Measurements from ENCODE around the gene XYLT1. TPM values are rescaled to one million over a fixed set of nuclear protein-coding genes. Genes with fewer than 3 reads are reported as not detected.
A peak's percentile ranks its signal among the peaks of the same experiment; 100 is the strongest.

XYLT1 gene
- total and polyA plus RNA-seq, 10 of the 15 experiments (the other 5 are each of a cell fraction or from before 2014, with no cell fraction given) = 0.88 to 14.8 (median 5.8) TPM

DNA sequence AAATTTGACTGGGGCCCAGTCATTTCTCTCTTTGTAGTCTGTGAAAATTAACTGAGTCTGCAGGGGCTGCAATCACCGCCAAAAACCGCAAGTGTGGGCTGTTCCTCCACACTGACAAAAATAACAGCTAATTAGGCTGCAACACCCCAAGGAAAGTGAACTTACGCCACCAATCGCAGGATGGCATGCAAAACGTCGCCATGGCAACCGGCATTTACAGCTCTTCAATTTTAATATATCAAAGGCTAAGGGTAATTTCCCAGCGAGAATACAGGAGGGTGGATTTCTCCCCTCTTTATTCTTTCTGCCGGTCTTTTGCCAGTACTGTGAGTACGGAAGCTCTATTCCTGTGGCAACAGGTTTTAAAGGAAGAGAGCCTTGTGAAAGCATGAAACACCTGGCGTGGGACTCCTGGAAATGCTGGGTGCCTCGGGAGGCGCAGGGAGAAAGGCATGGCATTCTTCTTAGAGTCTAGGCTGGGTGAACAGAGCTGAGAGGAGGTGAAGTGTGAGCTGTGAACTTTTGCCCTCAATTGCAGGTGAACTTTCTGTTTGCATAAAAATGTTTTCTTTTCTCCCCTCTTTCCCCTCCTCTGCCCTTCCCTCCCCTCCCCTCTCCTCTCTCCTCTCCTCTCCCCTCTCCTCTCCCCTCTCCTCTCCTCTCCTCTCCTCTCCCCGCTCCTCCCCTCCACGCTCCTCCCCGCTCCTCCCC is 399.7 kb downstream of the XYLT1 start (continued):
- TF ChIP-seq, protein P1, sequence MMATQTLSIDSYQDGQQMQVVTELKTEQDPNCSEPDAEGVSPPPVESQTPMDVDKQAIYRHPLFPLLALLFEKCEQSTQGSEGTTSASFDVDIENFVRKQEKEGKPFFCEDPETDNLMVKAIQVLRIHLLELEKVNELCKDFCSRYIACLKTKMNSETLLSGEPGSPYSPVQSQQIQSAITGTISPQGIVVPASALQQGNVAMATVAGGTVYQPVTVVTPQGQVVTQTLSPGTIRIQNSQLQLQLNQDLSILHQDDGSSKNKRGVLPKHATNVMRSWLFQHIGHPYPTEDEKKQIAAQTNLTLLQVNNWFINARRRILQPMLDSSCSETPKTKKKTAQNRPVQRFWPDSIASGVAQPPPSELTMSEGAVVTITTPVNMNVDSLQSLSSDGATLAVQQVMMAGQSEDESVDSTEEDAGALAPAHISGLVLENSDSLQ (IDR thresholded peaks at IDR 0.05) = peak; percentile 87
- peak; percentile 87 for TF ChIP-seq FOXM1 (IDR thresholded peaks at IDR 0.05; ENCODE audit: low read depth, low read length)
- TF ChIP-seq RAD21 (IDR thresholded peaks at IDR 0.05; ENCODE audit: insufficient read depth, low read depth, low read length) = 0 out of 2 replicates have a peak, but pooled peaks have one; percentile 23
- peak; percentile 86 for TF ChIP-seq RFX5 (IDR thresholded peaks at IDR 0.05; ENCODE audit: low read depth, low read length)
- peak; percentile 97 for TF ChIP-seq POU2F2 (IDR thresholded peaks at IDR 0.05; ENCODE audit: borderline replicate concordance, low read depth, low read length)
- TF ChIP-seq CHD2 (IDR thresholded peaks at IDR 0.05; ENCODE audit: borderline replicate concordance, low read depth, low read length) = peak; percentile 70; the same call in 1 of the 2 replicates
- peak; percentile 86; the same call in 1 of the 2 replicates for TF ChIP-seq TBL1XR1 (IDR thresholded peaks at IDR 0.05; ENCODE audit: low read depth, low read length)
- TF ChIP-seq, protein P2, sequence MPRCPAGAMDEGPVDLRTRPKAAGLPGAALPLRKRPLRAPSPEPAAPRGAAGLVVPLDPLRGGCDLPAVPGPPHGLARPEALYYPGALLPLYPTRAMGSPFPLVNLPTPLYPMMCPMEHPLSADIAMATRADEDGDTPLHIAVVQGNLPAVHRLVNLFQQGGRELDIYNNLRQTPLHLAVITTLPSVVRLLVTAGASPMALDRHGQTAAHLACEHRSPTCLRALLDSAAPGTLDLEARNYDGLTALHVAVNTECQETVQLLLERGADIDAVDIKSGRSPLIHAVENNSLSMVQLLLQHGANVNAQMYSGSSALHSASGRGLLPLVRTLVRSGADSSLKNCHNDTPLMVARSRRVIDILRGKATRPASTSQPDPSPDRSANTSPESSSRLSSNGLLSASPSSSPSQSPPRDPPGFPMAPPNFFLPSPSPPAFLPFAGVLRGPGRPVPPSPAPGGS (IDR thresholded peaks at IDR 0.05; ENCODE audit: borderline replicate concordance, insufficient read depth, low read depth, low read length, poor library complexity, severe bottlenecking) = peak; percentile 45
- no peak for TF ChIP-seq STAT3 (IDR thresholded peaks at IDR 0.05; ENCODE audit: low read depth, low read length)
- TF ChIP-seq GATAD2B (conservative IDR thresholded peaks at IDR 0.05; ENCODE audit: low read depth) = peak; percentile 77; the same call in 1 of the 2 replicates
- peak; percentile 60 for TF ChIP-seq JUND (IDR thresholded peaks at IDR 0.05; ENCODE audit: low read depth, low read length)
- TF ChIP-seq ZNF217 (IDR thresholded peaks at IDR 0.05) = 0 out of 2 replicates have a peak, but pooled peaks have one; percentile 6
- TF ChIP-seq TARDBP (IDR thresholded peaks at IDR 0.05; ENCODE audit: borderline replicate concordance) = peak; percentile 21; the same call in 1 of the 2 replicates
- peak; percentile 72; the same call in 1 of the 2 replicates for TF ChIP-seq NFYB (IDR thresholded peaks at IDR 0.05; ENCODE audit: insufficient read depth, low read depth, low read length)
- 0 out of 2 replicates have a peak, but pooled peaks have one; percentile 41 for TF ChIP-seq ZSCAN29 (IDR thresholded peaks at IDR 0.05)
- TF ChIP-seq MTA3 (IDR thresholded peaks at IDR 0.05; ENCODE audit: borderline replicate concordance, low read length) = 0 out of 2 replicates have a peak, but pooled peaks have one; percentile 84
- TF ChIP-seq, protein P3, sequence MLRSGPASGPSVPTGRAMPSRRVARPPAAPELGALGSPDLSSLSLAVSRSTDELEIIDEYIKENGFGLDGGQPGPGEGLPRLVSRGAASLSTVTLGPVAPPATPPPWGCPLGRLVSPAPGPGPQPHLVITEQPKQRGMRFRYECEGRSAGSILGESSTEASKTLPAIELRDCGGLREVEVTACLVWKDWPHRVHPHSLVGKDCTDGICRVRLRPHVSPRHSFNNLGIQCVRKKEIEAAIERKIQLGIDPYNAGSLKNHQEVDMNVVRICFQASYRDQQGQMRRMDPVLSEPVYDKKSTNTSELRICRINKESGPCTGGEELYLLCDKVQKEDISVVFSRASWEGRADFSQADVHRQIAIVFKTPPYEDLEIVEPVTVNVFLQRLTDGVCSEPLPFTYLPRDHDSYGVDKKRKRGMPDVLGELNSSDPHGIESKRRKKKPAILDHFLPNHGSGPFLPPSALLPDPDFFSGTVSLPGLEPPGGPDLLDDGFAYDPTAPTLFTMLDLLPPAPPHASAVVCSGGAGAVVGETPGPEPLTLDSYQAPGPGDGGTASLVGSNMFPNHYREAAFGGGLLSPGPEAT (IDR thresholded peaks at IDR 0.05; ENCODE audit: low read depth) = peak; percentile 92
- peak; percentile 27; the same call in 1 of the 2 replicates for TF ChIP-seq ZNF24 (IDR thresholded peaks at IDR 0.05)
- TF ChIP-seq ESRRA (IDR thresholded peaks at IDR 0.05; ENCODE audit: low read length) = no peak
- peak; percentile 94 for TF ChIP-seq DPF2 (IDR thresholded peaks at IDR 0.05)
- peak; percentile 43; the same call in 1 of the 2 replicates for TF ChIP-seq NR2C1 (IDR thresholded peaks at IDR 0.05)
- TF ChIP-seq, protein P4, sequence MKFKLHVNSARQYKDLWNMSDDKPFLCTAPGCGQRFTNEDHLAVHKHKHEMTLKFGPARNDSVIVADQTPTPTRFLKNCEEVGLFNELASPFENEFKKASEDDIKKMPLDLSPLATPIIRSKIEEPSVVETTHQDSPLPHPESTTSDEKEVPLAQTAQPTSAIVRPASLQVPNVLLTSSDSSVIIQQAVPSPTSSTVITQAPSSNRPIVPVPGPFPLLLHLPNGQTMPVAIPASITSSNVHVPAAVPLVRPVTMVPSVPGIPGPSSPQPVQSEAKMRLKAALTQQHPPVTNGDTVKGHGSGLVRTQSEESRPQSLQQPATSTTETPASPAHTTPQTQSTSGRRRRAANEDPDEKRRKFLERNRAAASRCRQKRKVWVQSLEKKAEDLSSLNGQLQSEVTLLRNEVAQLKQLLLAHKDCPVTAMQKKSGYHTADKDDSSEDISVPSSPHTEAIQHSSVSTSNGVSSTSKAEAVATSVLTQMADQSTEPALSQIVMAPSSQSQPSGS (IDR thresholded peaks at IDR 0.05; ENCODE audit: low read length) = peak; percentile 65; the same call in 1 of the 2 replicates

Data from GM12878 (cell line).